HCT116 (cell line): ENCODE results near the gene PEX12.

Experiments
- EZH2 ChIP-seq: fragments of 200-600 bp; sonication (generic); IDR thresholded peaks from 2 replicates; pipeline ENCODE4 v1.6.1; 2017; ENCODE audit warnings: antibody characterized with exemption, mixed run types
- JUND ChIP-seq: IDR thresholded peaks from 2 replicates; pipeline ENCODE4 v1.6.1; 2012
- POLR2A ChIP-seq: IDR thresholded peaks from 2 replicates; pipeline ENCODE4 v1.7.0; 2011; ENCODE audit warnings: borderline replicate concordance; ENCODE audit not compliant: insufficient read depth, insufficient read length; ENCODE audit errors: extremely low read depth
- YY1 ChIP-seq: IDR thresholded peaks from 2 replicates; pipeline ENCODE4 v1.6.1; 2011; ENCODE audit warnings: low read length, low read depth, moderate library complexity, mild to moderate bottlenecking; ENCODE audit not compliant: insufficient replicate concordance; ENCODE audit errors: extremely low read depth
- ZFX ChIP-seq: fragments of 450-650 bp; IDR thresholded peaks from 2 replicates; pipeline ENCODE4 v1.6.1; 2017
- TF ChIP-seq, protein P1 (sequence below), 3 experiments: fragments of 200-600 bp in 1 of 3; sonication (generic) in 1 of 3; IDR thresholded peaks in 2 of 3; conservative IDR thresholded peaks in 1 of 3; 2 replicates each; pipeline ENCODE4 v1.5.1; 2012 to 2017; ENCODE audit warnings: low read depth in 2 of 3, low read length in 2 of 3, antibody characterized with exemption in 1 of 3, borderline replicate concordance in 1 of 3, control low read depth in 1 of 3, mild to moderate bottlenecking in 1 of 3, mixed read lengths in 1 of 3, mixed run types in 1 of 3, moderate library complexity in 1 of 3; ENCODE audit not compliant: insufficient read depth in 1 of 3

DNA sequence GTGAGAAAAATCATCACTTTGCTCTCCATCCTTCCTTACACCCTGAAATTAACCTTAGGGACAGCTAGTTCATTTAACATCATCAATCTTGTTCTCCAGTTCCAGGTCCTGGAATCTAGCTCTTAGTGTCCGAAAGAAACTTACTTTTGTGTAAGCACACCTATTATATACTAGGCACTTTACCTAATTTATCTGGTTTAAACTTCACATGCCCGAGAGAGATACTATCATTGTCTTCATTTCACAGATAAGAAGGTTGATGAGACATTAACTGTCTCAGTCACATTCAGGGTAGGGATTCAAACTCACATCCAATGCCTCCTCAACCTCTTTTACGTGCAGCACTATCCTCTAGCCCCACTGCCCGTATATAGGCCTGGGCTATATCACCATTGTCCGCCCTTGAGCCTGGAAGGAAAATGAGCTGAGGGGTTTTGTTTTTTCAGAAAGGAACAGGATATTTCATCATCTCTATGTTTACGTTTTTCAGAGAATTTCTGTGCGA is 8.2 kb upstream of the PEX12 start:
- TF ChIP-seq, protein P1, sequence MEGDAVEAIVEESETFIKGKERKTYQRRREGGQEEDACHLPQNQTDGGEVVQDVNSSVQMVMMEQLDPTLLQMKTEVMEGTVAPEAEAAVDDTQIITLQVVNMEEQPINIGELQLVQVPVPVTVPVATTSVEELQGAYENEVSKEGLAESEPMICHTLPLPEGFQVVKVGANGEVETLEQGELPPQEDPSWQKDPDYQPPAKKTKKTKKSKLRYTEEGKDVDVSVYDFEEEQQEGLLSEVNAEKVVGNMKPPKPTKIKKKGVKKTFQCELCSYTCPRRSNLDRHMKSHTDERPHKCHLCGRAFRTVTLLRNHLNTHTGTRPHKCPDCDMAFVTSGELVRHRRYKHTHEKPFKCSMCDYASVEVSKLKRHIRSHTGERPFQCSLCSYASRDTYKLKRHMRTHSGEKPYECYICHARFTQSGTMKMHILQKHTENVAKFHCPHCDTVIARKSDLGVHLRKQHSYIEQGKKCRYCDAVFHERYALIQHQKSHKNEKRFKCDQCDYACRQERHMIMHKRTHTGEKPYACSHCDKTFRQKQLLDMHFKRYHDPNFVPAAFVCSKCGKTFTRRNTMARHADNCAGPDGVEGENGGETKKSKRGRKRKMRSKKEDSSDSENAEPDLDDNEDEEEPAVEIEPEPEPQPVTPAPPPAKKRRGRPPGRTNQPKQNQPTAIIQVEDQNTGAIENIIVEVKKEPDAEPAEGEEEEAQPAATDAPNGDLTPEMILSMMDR (IDR thresholded peaks at IDR 0.05 in 2 of 3, conservative IDR thresholded peaks at IDR 0.05 in 1 of 3; ENCODE audit: borderline replicate concordance in 1 of 3, insufficient read depth in 1 of 3, low read depth in 2 of 3, low read length in 2 of 3) = no peak
- TF ChIP-seq ZFX = no peak
- no peak for TF ChIP-seq EZH2
- no peak for TF ChIP-seq JUND
- no peak for TF ChIP-seq POLR2A
- TF ChIP-seq YY1 = no peak
